ENCODE data around the gene FLAD1. TPM values are rescaled to one million over a fixed set of nuclear protein-coding genes. Genes with fewer than 3 reads are reported as not detected.
A peak's percentile ranks its signal among the peaks of the same experiment; 100 is the strongest.

FLAD1 gene
- total RNA-seq, 1 experiment from 2014 or later, result 53.5 TPM

- in situ Hi-C loops (cut with HindIII; ENCODE audit: low pct_unique_long_range_greater_than_20kb, low sequenced_read_pairs), result no loop called here
- no peak for DNase-seq (ENCODE audit: low read depth, low spot score)
Observed at GRCh38 chr1:155007251-155007828, 24.2 kb downstream of the FLAD1 start.

DNA sequence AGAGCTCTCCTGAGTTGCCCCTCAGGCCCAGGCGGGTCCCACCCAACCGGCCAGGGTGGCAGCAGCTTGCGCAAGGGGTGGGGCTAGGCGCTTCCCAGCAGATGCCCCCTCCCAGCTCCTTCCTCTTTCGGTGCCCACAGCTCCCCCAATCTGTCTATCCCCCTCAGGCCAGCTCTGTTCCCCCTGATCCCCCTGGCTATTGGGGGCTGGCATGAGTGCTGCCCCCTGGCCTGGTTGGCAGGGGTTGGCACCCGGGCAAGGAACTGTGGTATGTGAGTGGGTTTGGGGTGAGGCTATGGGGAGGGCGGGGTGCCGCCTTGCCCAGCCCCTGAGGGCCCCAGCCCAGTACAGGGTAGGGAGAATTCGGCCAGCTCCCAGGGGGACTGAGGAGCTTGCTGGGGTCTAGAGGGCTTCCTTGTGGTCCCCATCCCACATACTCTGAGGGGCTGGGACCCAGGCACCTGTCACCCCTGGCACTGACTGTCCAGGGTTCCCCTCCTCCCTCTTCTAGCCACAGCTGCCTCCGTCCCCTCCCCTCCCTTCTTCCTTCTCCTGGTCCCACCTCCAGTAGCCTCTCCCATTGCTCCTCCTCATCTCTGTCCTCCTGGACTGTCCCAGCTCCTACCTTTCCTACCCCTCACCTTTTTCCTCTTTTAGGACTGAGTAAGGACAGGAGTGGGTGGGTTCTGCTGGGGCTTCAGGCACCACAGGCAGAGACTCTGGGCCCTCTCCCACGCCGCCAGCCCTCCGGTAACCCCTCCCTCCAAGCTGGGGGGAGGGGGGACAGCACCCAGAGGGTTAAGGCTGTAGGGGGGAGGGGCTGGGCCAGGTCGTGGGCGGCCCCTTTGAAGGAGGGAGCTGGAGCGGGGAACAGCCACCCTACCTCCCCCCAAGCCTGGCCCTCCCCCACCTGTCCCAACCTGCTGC is 25.1 kb downstream of the FLAD1 start:
- in situ Hi-C loops (cut with HindIII; ENCODE audit: low pct_unique_long_range_greater_than_20kb, low sequenced_read_pairs), result no loop called here
- DNase-seq (ENCODE audit: low read depth, low spot score), result no peak

- in situ Hi-C loops (cut with HindIII; ENCODE audit: low pct_unique_long_range_greater_than_20kb, low sequenced_read_pairs), result no loop called here
- no peak for DNase-seq (ENCODE audit: low read depth, low spot score)
Observed at GRCh38 chr1:155009221-155009711, 26.1 kb downstream of the FLAD1 start.

GRCh38 chr1:155009742-155010141 is 26.6 kb downstream of the FLAD1 start:
- in situ Hi-C loops (cut with HindIII; ENCODE audit: low pct_unique_long_range_greater_than_20kb, low sequenced_read_pairs), result no loop called here
- DNase-seq (ENCODE audit: low read depth, low spot score), result no peak

GRCh38 chr1:155010211-155010918 is 27.2 kb downstream of the FLAD1 start:
- in situ Hi-C loops (cut with HindIII; ENCODE audit: low pct_unique_long_range_greater_than_20kb, low sequenced_read_pairs), result no loop called here
- DNase-seq (ENCODE audit: low read depth, low spot score), result no peak

GRCh38 chr1:155011004-155011416 is 27.9 kb downstream of the FLAD1 start:
- in situ Hi-C loops (cut with HindIII; ENCODE audit: low pct_unique_long_range_greater_than_20kb, low sequenced_read_pairs), result no loop called here
- no peak for DNase-seq (ENCODE audit: low read depth, low spot score)

DNA sequence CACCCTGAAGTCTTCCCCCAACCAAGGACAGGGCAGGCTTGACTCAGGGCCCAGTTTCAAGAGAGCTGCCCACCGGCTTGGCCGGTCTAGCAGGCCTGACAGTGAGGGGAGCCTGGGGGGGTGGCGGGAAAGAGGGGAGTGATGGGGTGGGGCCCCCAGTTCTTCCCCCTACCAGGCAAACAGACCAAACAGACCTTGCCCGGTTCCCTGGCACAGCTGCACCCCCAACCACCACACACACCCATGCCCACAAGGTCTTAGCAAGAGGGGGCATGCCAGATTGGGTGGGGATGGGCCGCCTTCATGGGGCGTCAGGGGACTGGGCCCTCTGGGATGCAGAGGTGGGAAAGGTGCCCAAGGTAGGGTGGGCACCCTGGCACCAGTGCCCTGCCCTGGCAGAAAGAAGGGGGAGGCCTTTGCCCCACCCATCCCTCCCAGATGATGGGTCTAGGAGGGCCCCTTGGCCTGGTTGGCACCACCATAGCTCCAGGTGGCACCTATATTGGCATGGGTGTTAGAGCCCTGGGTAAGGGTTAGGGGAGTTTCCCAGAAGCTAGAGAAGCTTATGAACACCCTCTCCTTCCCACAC is 28.4 kb downstream of the FLAD1 start:
- in situ Hi-C loops (cut with HindIII; ENCODE audit: low pct_unique_long_range_greater_than_20kb, low sequenced_read_pairs), result no loop called here
- no peak for DNase-seq (ENCODE audit: low read depth, low spot score)

DNA sequence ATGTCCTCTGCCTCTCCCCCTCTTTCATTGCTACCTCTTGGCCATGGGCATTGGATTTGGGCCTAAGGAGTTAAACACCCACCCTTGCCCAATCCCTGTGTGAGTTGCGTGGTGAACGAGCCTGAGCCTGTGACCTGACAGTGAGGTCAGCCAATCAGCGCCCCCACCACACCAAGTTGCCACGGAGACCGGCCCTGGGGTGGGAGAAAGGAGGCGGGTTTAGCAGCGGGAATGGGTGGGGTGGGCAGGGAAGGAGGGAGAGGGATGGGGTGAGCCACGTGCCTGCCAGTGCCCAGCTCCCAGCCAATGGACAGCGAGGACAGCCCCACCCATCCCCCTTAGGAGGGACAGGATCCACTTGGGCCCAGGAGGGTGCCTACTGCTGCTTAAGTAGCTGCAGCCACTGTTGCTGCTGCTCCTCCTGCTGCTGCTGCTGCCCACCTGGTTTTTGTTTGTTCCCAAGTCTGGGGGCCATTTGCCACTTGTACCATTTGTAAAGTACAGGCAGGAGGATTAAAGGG is 28.9 kb downstream of the FLAD1 start:
- in situ Hi-C loops (cut with HindIII; ENCODE audit: low pct_unique_long_range_greater_than_20kb, low sequenced_read_pairs), result no loop called here
- DNase-seq (ENCODE audit: low read depth, low spot score), result peak; percentile 89

GRCh38 chr1:155012776-155013602 is 29.8 kb downstream of the FLAD1 start:
- DNase-seq (ENCODE audit: low read depth, low spot score), result no peak
- in situ Hi-C loops (cut with HindIII; ENCODE audit: low pct_unique_long_range_greater_than_20kb, low sequenced_read_pairs), result no loop called here

DNA sequence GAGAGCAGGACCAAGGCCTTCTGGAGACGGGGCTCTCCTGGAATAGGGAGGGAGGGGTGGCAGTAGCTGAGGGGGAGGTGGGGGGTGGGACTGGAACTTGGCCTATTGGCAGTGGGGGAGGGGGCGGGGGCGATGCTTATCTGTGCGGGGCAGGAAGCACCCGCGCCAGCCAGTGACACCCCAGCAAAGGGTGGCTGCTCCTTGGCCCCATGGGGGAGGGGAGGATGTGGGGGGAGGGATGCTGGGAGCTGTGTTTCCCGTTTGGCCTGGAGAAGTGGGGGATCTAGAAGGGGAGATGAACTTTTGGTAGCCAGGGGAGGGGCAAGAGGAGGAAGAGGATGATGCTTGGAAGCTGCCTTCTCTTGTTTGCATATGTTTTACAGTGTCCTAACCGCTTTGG is 30.5 kb downstream of the FLAD1 start:
- DNase-seq (ENCODE audit: low read depth, low spot score), result no peak

DNA sequence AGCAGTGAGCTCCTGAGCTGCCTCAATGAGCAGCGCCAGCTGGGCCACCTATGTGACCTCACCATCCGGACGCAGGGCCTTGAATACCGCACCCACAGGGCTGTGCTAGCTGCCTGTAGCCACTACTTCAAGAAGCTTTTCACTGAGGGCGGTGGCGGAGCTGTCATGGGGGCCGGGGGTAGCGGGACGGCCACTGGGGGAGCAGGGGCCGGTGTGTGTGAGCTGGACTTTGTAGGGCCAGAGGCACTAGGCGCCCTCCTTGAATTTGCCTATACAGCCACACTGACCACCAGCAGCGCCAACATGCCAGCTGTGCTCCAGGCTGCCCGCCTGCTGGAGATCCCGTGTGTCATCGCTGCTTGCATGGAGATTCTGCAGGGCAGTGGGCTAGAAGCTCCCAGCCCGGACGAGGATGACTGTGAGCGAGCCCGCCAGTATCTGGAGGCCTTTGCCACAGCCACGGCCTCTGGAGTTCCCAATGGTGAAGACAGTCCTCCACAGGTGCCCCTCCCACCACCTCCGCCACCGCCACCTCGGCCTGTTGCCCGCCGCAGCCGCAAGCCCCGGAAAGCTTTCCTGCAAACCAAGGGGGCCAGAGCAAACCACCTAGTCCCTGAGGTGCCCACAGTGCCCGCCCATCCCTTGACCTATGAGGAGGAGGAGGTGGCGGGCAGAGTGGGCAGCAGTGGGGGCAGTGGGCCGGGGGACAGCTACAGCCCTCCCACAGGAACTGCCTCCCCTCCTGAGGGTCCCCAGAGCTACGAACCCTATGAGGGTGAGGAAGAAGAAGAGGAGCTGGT is 31.8 kb downstream of the FLAD1 start:
- in situ Hi-C loops (cut with HindIII; ENCODE audit: low pct_unique_long_range_greater_than_20kb, low sequenced_read_pairs), result no loop called here
- no peak for DNase-seq (ENCODE audit: low read depth, low spot score)

More for the DNA sequence above, 30.5 kb downstream of the FLAD1 start:
- in situ Hi-C loops (cut with HindIII; ENCODE audit: low pct_unique_long_range_greater_than_20kb, low sequenced_read_pairs), result no loop called here

DNA sequence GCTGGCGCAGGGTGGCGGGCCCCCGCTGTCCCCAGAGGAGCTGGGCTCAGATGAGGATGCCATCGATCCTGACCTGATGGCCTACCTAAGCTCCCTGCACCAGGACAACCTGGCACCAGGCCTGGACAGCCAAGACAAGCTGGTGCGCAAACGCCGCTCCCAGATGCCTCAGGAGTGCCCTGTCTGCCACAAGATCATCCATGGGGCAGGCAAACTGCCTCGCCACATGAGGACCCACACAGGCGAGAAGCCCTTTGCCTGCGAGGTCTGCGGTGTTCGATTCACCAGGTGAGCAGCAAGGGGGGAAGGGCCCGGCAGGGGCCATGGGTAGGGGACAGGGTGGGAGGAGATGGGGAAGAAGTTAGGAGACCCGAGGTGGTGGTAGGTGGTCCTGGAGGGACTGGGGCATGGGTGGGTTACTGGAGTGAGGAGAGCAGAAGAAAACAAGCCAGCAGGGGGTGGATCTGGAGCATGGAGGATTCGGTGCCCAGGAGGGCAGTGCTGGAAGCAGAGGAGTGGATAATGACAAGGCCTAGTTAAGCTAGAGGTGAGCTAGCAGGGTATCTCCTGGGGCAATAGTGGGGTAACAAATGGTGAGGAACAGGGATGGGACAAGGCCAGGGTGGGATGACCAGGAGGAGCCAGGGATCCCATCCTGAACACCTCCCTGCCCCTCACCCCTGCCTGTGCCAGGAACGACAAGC is 32.5 kb downstream of the FLAD1 start:
- DNase-seq (ENCODE audit: low read depth, low spot score), result no peak
- in situ Hi-C loops (cut with HindIII; ENCODE audit: low pct_unique_long_range_greater_than_20kb, low sequenced_read_pairs), result no loop called here

DNA sequence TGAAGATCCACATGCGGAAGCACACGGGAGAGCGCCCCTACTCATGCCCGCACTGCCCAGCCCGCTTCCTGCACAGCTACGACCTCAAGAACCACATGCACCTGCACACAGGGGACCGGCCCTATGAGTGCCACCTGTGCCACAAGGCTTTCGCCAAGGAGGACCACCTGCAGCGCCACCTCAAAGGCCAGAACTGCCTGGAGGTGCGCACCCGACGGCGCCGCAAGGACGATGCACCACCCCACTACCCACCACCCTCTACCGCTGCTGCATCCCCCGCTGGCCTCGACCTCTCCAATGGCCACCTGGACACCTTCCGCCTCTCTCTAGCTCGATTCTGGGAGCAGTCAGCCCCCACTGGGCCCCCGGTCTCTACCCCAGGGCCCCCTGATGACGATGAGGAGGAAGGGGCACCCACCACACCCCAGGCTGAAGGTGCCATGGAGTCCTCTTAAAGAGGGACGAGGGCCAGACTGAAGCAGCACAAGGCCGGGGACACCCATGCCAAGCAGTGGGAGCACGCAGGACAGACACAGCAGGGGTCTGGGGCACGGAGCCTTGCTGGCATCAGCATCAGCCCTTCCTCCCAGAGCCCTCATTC is 33.2 kb downstream of the FLAD1 start:
- in situ Hi-C loops (cut with HindIII; ENCODE audit: low pct_unique_long_range_greater_than_20kb, low sequenced_read_pairs), result no loop called here
- DNase-seq (ENCODE audit: low read depth, low spot score), result no peak

GRCh38 chr1:155017041-155017945 is 34.1 kb downstream of the FLAD1 start:
- in situ Hi-C loops (cut with HindIII; ENCODE audit: low pct_unique_long_range_greater_than_20kb, low sequenced_read_pairs), result no loop called here
- DNase-seq (ENCODE audit: low read depth, low spot score), result peak; percentile 91

All from SK-MEL-5 (cell line).